Retinal pigment epithelial cell (primary cell): ENCODE measurements around the gene WWOX.

ENCODE experiments used
- DNase-seq: peaks from one replicate; pipeline ENCODE4 v3.0.0-alpha.2; 2010; ENCODE audit warnings: low read depth
- H3K4me3 ChIP-seq: 2 replicates; pipeline ENCODE4 v1.5.1; 2011; ENCODE audit warnings: mild to moderate bottlenecking, low read length, control low read depth, moderate library complexity
- CTCF ChIP-seq: conservative IDR thresholded peaks from 2 replicates; pipeline ENCODE4 v1.5.1; 2011; ENCODE audit warnings: low read depth, low read length, control low read depth, inconsistent platforms

WWOX gene

GRCh38 chr16:78896280-78896679, 796.8 kb downstream of the WWOX start:
- no peak overlapping the region for H3K4me3 ChIP-seq
- no peak for TF ChIP-seq CTCF
- no peak for DNase-seq

- H3K4me3 ChIP-seq = no peak overlapping the region
- no peak for TF ChIP-seq CTCF
- no peak for DNase-seq
Measured at GRCh38 chr16:78897299-78897698, 797.8 kb downstream of the WWOX start.

- no peak for TF ChIP-seq CTCF
- no peak for DNase-seq
- H3K4me3 ChIP-seq = no peak overlapping the region
Measured at GRCh38 chr16:78900044-78900811, 800.8 kb downstream of the WWOX start.

GRCh38 chr16:78900966-78901365, 801.5 kb downstream of the WWOX start:
- no peak overlapping the region for H3K4me3 ChIP-seq
- no peak for DNase-seq
- TF ChIP-seq CTCF = no peak

- DNase-seq = no peak
- TF ChIP-seq CTCF = no peak
Measured at GRCh38 chr16:78902321-78902720, 802.9 kb downstream of the WWOX start.

GRCh38 chr16:78903237-78903636, 803.8 kb downstream of the WWOX start:
- no peak for TF ChIP-seq CTCF
- no peak overlapping the region for H3K4me3 ChIP-seq
- DNase-seq = no peak

More at GRCh38 chr16:78902321-78902720, 802.9 kb downstream of the WWOX start:
- H3K4me3 ChIP-seq = no peak overlapping the region

- DNase-seq = no peak
- no peak overlapping the region for H3K4me3 ChIP-seq
- no peak for TF ChIP-seq CTCF
Measured at GRCh38 chr16:78903843-78904242, 804.4 kb downstream of the WWOX start.
